Spleen (tissue), 11 donors: ENCODE measurements around the gene ZBTB7C. TPM values are rescaled to one million over a fixed set of nuclear protein-coding genes. Genes with fewer than 3 reads are reported as not detected.
A peak's percentile ranks its signal among the peaks of the same experiment; 100 is the strongest.

Experiments used
- DNase-seq: peaks from one replicate; pipeline ENCODE4 v3.0.0-alpha.2; 2020
- H3K27ac ChIP-seq, 8 donors: fragments of 200-600 bp; sonication (generic) in 7 of 8; 1 replicate in 4 of 8; 2 replicates in 4 of 8; pipeline versions ENCODE4 v1.5.0 to v1.8.0; 2016 to 2021; ENCODE audit warnings: inconsistent platforms in 4 of 8, mild to moderate bottlenecking in 4 of 8, moderate library complexity in 1 of 8
- H3K27me3 ChIP-seq, 7 donors: fragments of 200-600 bp; sonication (generic) in 6 of 7; replicated peaks in 1 of 7; 1 replicate in 4 of 7; 2 replicates in 3 of 7; pipeline versions ENCODE4 v1.5.0 to v1.8.0; 2016 to 2021; ENCODE audit warnings: inconsistent platforms in 3 of 7, mild to moderate bottlenecking in 1 of 7
- H3K36me3 ChIP-seq, 6 donors: fragments of 200-600 bp; sonication (generic) in 5 of 6; 1 replicate in 4 of 6; 2 replicates in 2 of 6; pipeline versions ENCODE4 v1.5.0 to v1.8.0; 2016 to 2021; ENCODE audit warnings: inconsistent platforms in 2 of 6
- H3K4me1 ChIP-seq, 6 donors: fragments of 200-600 bp; sonication (generic) in 5 of 6; 1 replicate in 3 of 6; 2 replicates in 3 of 6; pipeline versions ENCODE4 v1.5.0 to v1.8.0; 2016 to 2021; ENCODE audit warnings: inconsistent platforms in 3 of 6
- H3K4me3 ChIP-seq, 8 donors: fragments of 200-600 bp; sonication (generic) in 7 of 8; 1 replicate in 4 of 8; 2 replicates in 4 of 8; pipeline versions ENCODE4 v1.5.0 to v1.8.0; 2016 to 2021; ENCODE audit warnings: inconsistent platforms in 4 of 8, mild to moderate bottlenecking in 4 of 8, moderate library complexity in 2 of 8
- H3K9me3 ChIP-seq, 8 donors: fragments of 200-600 bp; sonication (generic) in 7 of 8; 1 replicate in 4 of 8; 2 replicates in 4 of 8; pipeline versions ENCODE4 v1.5.0 to v1.8.0; 2016 to 2021; ENCODE audit warnings: inconsistent platforms in 4 of 8
- POLR2A ChIP-seq, 3 donors: fragments of 450-650 bp; IDR thresholded peaks; one replicate each; pipeline ENCODE4 v1.5.1; 2017; ENCODE audit warnings: antibody characterized with exemption in 3 of 3, mild to moderate bottlenecking in 1 of 3
- POLR2AphosphoS5 ChIP-seq, 3 donors: sonication (generic); formaldehyde crosslinking; IDR thresholded peaks; one replicate each; pipeline ENCODE4 v1.5.1; 2017; ENCODE audit warnings: antibody characterized with exemption in 3 of 3
- WGBS, 5 donors: extraction: QIAGEN DNeasy Blood & Tissue Kit in 3 of 5; methylation state at CpG; one replicate each; pipeline versions ENCODE4 v1.1.5 to v1.1.7; 2013 to 2018; 5-methylcytosine and 5-hydroxymethylcytosine counted together
- intact Hi-C: fragments of 100-400 bp; cut with DNase I; formaldehyde crosslinking; loops from one replicate; pipeline ENCODE4 v1.15.0; 2023; ENCODE audit warnings: low total_unique reads
- polyA plus RNA-seq, 3 donors: library from polyadenylated mRNA; stranded (reverse); fragments of 200-250 nt; gene quantifications; one replicate each; pipeline ENCODE4 v1.2.1, GENCODE V29; 2013
- total RNA-seq, 7 donors: library from RNA; depleted of rRNA in 3 of 7; stranded (reverse); fragments of >200 nt in 3 of 7; fragmentation: NEBNext Ultra II Directional in 4 of 7; extraction: Animal tissue kit (Norgen Biotek cat#: 25700) in 4 of 7; gene quantifications; one replicate each; pipeline versions ENCODE4 v1.1.0 to v1.2.1, GENCODE V29; 2016 to 2021
- TF ChIP-seq, protein P1 (sequence below), 11 experiments: fragments of 200-600 bp in 7 of 11; fragments of 450-650 bp in 4 of 11; sonication (generic) in 4 of 11; IDR thresholded peaks in 8 of 11; conservative IDR thresholded peaks in 3 of 11; 1 replicate in 7 of 11; 2 replicates in 4 of 11; pipeline versions ENCODE4 v1.4.0 to v1.8.0; 2016 to 2021; ENCODE audit warnings: antibody characterized with exemption in 11 of 11, inconsistent platforms in 4 of 11, mild to moderate bottlenecking in 1 of 11
- donor health status: healthy with polysubstance abuse.
- donor health status: DM: no; HTN: no; CAD: no; lungs with moderate emphysema.
- donor health status: DM: no; HTN: no; CAD: no.
- donor health status: Bipolar disorder and iron deficiency.
- donor health status: healthy.
- donor health status: DM: no; HTN: no; CAD: no.
- donor health status: DM: yes; HTN: yes; CAD: no.

Gene ZBTB7C
- total and polyA plus RNA-seq, 10 donors, result 1.00 to 64.2 (median 18.8) TPM

GRCh38 chr18:48171490-48172188, 237.5 kb downstream of the ZBTB7C start:
- H3K36me3 ChIP-seq, result no peaks in the 10 kb centered on the region
- H3K27me3 ChIP-seq, result no peaks in the 10 kb centered on the region
- peaks cover 3 to 57% (median 27%) of the 10 kb centered on the region in 6 donors for H3K4me1 ChIP-seq
- H3K4me3 ChIP-seq, result no peak overlapping the region
- H3K27ac ChIP-seq, result peak overlapping the region in 4 of 8 donors; percentile 54 to 64 (median 61)
- no peak for DNase-seq
- intact Hi-C loops, result no loop called here
- H3K9me3 ChIP-seq, result no peaks in the 10 kb centered on the region
- WGBS, 5 donors, result 75 to 93% (median 89%) methylated on average over 6 of the region's 6 CpGs
- TF ChIP-seq POLR2AphosphoS5 (IDR thresholded peaks at IDR 0.05) (no peak), POLR2A (IDR thresholded peaks at IDR 0.05) (no peak)

DNA sequence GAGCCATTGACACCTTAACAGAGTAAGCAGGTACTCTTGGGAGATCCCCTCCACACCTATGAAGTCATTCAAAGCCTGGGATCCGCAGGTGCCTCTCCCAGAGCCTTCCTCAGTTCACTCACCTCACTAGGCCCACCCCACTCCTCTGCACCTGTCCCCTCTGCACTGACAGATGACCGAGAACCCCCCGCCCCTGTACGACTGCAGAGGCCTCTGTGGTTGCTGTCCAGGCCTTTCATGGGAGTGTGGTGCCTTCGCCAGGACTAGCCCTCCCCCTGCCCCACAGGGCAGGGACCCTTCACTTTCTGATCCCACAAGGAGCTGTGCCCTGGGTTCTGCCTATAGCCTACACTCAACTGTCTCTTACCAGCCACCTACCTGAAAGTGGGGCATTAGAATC, 238.5 kb downstream of the ZBTB7C start:
- Histone ChIP-seq H3K4me3 (no peak overlapping the region), H3K9me3 (no peaks in the 10 kb centered on the region), H3K36me3 (no peaks in the 10 kb centered on the region), H3K27me3 (no peaks in the 10 kb centered on the region), H3K4me1 (peaks cover 3 to 67% (median 37%) of the 10 kb centered on the region in 6 donors), H3K27ac (peak overlapping the region in 1 of 8 donors; percentile 8)
- 77 to 93% (median 85%) methylated on average over 3 to 5 of the region's 5 CpGs for WGBS, 5 donors
- TF ChIP-seq POLR2A (IDR thresholded peaks at IDR 0.05) (no peak), POLR2AphosphoS5 (IDR thresholded peaks at IDR 0.05) (no peak)
- TF ChIP-seq, protein P1, sequence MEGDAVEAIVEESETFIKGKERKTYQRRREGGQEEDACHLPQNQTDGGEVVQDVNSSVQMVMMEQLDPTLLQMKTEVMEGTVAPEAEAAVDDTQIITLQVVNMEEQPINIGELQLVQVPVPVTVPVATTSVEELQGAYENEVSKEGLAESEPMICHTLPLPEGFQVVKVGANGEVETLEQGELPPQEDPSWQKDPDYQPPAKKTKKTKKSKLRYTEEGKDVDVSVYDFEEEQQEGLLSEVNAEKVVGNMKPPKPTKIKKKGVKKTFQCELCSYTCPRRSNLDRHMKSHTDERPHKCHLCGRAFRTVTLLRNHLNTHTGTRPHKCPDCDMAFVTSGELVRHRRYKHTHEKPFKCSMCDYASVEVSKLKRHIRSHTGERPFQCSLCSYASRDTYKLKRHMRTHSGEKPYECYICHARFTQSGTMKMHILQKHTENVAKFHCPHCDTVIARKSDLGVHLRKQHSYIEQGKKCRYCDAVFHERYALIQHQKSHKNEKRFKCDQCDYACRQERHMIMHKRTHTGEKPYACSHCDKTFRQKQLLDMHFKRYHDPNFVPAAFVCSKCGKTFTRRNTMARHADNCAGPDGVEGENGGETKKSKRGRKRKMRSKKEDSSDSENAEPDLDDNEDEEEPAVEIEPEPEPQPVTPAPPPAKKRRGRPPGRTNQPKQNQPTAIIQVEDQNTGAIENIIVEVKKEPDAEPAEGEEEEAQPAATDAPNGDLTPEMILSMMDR (IDR thresholded peaks at IDR 0.05 in 8 of 11, conservative IDR thresholded peaks at IDR 0.05 in 3 of 11), result no peak
- DNase-seq, result no peak
- intact Hi-C loops, result no loop called here

GRCh38 chr18:48168861-48169260, 240.3 kb downstream of the ZBTB7C start:
- Histone ChIP-seq H3K27ac (peak overlapping the region in 7 of 8 donors; percentile 43 to 90 (median 85)), H3K9me3 (no peaks in the 10 kb centered on the region), H3K27me3 (no peaks in the 10 kb centered on the region), H3K4me3 (no peak overlapping the region), H3K4me1 (peaks cover 11 to 82% (median 54%) of the 10 kb centered on the region in 6 donors), H3K36me3 (no peaks in the 10 kb centered on the region)
- intact Hi-C loops, result no loop called here
- 96 to 100% (median 100%) methylated on average over 2 of the region's 2 CpGs for WGBS, 5 donors
- no peak for DNase-seq
- TF ChIP-seq POLR2A (IDR thresholded peaks at IDR 0.05), result no peak
- TF ChIP-seq, protein P1 (IDR thresholded peaks at IDR 0.05 in 8 of 11, conservative IDR thresholded peaks at IDR 0.05 in 3 of 11), result no peak
- TF ChIP-seq POLR2AphosphoS5 (IDR thresholded peaks at IDR 0.05), result no peak

GRCh38 chr18:48167897-48168253, 241.3 kb downstream of the ZBTB7C start:
- TF ChIP-seq POLR2A (IDR thresholded peaks at IDR 0.05) (no peak), POLR2AphosphoS5 (IDR thresholded peaks at IDR 0.05) (peak in 1 of 3 donors; percentile 62)
- TF ChIP-seq, protein P1 (IDR thresholded peaks at IDR 0.05 in 8 of 11, conservative IDR thresholded peaks at IDR 0.05 in 3 of 11), result no peak
- 55 to 76% (median 57%) methylated on average over 5 of the region's 5 CpGs for WGBS, 5 donors
- H3K9me3 ChIP-seq, result no peaks in the 10 kb centered on the region
- no peak overlapping the region for H3K4me3 ChIP-seq
- peaks cover 11 to 83% (median 62%) of the 10 kb centered on the region in 6 donors for H3K4me1 ChIP-seq
- DNase-seq, result no peak
- no peaks in the 10 kb centered on the region for H3K36me3 ChIP-seq
- H3K27me3 ChIP-seq, result peaks cover 0 to 3% (median 0%) of the 10 kb centered on the region in 7 donors
- intact Hi-C loops, result no loop called here
- peak overlapping the region in 7 of 8 donors; percentile 47 to 90 (median 85) for H3K27ac ChIP-seq
